NOMO-1 (cell line): ENCODE measurements around the gene GK.
A peak's percentile ranks its signal among the peaks of the same experiment; 100 is the strongest.
"Not testable (repeated sequence)": the region's sequence is repeated elsewhere in the genome, so short reads cannot be mapped to it uniquely, and the experiment has no call there.

ENCODE experiments used
- DNase-seq, 2 experiments: peaks; one replicate each; lab custom pipeline; 2025; ENCODE audit not compliant: unreplicated experiment in 2 of 2; lab: John Stamatoyannopoulos, UW

Gene GK

GRCh38 chrX:30653415-30654131 lies at the start of gene GK:
Gene GK, plus strand, starts transcription at chrX:30653423. Its CDS starts 115 bp downstream, at chrX:30653538.
- DNase-seq: no peak

GRCh38 chrX:30607155-30607554 lies 46.1 kb upstream of the GK start:
- DNase-seq: no peak

- no peak for DNase-seq
Observed at GRCh38 chrX:30610026-30610425, 43.2 kb upstream of the GK start.

DNA sequence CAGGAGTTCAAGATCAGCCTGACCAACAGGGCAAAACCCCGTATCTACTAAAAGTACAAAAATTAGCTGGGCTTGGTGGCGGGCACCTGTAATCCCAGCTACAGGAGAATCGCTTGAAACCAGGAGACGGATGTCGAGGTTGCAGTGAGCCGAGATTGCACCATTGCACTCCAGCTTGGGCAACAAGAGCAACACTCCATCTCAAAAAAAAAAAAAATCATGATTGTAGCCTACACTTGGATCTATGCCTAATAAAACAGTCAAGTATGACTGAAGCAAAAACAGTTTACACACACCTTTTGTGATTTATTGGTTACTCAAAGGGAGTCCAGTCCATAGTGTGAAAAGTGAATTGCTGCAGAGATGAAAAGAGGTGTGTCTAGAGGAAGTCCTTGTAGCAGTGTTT lies 41.0 kb upstream of the GK start:
- DNase-seq: peak in 1 of 2 experiments; percentile 58

- DNase-seq: peak; percentile 73 to 99
Observed at GRCh38 chrX:30613721-30614120, 39.5 kb upstream of the GK start.

- DNase-seq: no peak
Observed at GRCh38 chrX:30615229-30615628, 38.0 kb upstream of the GK start.

GRCh38 chrX:30618160-30618765 lies 35.0 kb upstream of the GK start:
- peak; percentile 53 to 55 for DNase-seq

DNA sequence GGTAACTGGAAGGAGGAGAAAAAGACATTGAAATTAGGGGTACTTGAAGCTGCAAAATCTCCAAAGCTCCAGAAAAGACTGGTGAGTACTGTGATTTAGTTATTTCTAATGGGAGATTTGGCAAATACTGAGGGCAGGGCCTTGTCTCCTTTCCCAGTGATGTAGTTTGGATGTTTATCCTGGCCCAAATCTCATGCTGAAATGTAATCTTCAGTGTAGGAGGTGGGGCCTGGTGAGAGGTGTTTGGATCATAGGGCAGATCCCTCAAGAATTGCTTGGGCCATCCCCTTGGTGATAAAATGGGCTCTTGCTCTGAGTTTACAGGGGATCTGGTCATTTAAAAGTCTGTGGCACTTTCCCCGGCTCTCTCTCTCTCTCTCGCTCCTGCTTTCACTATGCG lies 33.1 kb upstream of the GK start:
- DNase-seq: no peak

DNA sequence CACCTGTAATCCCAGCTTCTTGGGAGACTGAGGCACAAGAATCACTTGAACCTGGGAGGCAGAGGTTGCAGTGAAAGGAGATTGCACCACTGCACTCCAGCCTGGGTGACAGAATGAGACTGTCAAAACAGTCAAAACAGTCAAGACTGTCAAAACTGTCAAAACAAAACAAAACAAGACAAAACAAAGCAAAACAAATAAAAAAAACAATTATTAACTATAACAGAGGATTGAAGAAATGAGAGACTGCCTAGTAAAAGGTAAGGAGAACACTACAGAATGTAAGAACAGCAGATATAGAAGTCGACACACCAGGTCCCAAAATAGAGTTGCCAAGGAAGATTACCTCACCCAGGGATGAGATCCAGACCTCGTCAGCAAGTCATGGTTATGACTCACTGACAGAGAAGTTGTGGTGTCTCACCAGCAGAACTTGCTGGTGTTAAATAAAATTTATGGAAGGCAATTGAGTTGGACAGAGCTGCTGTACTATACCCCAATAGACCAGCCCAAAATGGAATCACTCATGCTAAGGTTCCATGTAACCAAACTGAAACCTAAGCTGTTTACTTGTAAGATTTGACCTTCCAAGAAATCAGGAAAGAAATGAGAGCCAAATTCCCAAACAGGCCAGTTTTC lies 32.1 kb upstream of the GK start:
- DNase-seq: peak; percentile 60 to 89

- DNase-seq: no peak
Observed at GRCh38 chrX:30622361-30622760, 30.9 kb upstream of the GK start.

DNA sequence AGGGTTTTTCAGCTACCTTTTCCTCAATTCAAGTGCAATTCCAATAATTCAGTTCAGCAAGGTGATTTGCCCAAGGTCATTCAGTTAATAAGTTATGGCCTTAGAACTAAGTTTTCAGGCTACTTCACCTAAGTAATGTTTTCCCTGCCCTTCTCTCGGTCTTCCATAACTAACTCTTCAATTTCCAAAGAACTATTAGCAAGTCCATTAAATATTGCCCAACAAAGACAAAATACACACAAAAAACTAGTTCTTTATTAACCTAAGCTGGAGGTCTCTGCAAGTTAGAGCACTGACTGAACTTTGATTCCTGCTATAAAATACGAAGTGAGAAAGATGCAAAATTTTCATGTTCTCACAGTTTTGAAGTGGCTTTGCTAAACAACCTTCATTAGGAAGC lies 26.8 kb upstream of the GK start:
- no peak for DNase-seq

DNA sequence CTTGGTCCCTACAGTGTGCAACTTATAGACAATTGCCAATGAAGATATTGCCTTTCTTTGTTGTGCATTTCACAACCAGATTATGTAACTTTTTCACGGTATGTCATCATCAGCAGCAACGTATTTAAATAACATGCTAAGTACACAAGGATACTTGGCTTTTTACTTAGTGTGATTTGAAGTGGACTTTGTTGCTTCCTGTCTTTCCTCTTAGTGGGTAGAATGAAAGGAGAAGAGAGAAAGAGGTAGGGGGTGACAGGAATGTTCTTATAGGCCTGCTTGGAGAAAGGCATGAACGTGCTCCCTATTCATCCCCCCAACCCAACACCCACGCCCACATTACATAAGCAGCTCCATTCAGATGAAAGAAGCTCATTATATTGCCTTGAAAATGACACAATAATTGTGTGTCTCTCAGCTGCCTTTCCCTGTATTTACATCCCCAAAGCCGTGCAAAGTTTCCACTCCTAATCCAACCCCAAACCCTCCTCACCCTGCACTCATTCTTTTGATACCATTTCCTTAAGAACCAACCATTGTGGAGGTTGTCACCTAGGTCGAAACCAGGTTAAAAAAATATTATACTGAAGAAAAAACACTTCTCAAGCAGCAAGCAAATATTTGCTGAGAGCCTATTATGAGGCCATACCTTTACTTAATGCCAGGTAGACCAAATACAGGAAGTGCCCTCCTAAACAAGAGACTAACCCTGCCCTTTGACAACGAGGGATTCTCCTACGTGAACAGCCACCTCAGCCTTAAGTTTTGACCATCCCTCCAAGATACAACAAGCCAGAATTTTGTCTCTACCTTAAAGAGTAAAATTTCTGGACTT lies 25.2 kb upstream of the GK start:
- peak; percentile 41 to 77 for DNase-seq

DNA sequence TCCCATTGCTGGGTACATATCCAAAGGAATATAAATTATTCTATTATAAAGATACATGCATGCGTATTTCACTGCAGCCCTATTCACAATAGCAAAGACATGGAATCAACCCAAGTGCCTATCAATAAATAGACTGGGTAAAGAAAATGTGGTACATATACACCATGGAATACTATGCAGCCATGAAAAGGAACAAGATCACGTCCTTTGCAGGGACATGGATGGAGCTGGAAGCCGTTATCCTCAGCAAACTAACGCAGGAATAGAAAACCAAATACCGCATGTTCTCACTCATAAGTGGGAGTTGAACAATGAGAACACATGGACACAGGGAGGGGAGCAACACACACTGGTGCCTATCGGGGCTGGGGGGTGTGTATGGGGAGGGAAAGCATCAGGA lies 19.2 kb upstream of the GK start:
- DNase-seq: not testable (repeated sequence)

DNA sequence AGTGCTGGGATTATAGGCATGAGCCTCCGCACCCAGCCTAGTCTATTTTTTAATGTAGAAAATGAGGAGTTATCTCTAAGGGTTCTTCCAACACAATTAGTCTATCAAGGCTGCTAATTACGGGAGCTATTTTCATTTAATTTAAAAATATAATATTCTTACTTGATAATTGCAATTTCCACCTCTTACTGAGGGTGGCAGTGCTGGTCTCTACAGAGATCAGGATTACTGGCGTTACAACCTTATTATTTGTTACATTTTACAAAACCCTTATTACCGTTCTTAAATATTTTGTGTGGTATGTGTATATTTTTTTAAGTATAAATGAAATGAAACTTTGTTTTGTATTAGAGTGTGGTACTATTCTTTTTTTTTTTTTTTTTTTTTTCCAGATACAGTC lies 17.6 kb upstream of the GK start:
- no peak for DNase-seq

DNA sequence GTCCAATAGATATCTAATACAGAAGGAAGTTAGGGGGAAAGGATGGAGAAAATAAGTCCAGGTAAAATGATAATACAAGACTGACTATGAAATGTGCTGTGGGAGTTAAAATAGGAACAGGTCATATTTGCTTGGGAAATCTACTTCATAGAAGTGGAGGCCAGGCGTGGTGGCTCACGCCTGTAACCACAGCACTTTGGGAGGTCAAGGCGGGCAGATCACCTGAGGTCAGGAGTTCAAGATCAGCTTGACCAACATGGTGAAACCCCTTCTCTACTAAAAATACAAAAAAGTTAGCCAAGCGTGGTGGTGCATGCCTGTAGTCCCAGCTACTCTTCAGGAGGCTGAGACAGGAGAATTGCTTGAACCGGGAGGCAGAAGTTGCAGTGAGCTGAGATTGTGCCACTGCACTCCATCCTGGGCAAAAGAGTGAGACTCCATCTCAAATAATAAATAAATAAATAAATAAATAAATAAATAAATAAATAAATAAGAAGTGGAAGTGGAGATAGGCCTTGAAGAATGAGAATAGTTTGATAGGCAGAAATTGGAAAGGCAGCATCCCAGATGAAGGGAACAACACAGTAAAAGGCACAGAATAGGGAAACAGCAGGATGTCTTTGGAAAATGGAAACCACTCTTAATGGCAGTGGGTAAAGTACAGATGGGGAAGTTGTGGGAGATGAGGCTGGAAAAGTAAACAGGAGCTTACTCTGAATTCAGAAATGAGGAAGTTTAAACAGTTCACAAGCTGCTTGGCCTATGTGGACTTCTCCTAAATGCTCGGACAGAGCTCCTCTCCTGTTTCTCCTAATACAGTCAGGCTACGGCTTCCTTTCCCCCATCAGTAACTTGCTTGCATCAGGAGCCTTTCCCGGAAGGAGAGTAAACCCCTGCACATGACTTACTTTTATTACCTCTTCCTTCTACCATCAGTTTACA lies 15.1 kb upstream of the GK start:
- peak; percentile 49 to 83 for DNase-seq

DNA sequence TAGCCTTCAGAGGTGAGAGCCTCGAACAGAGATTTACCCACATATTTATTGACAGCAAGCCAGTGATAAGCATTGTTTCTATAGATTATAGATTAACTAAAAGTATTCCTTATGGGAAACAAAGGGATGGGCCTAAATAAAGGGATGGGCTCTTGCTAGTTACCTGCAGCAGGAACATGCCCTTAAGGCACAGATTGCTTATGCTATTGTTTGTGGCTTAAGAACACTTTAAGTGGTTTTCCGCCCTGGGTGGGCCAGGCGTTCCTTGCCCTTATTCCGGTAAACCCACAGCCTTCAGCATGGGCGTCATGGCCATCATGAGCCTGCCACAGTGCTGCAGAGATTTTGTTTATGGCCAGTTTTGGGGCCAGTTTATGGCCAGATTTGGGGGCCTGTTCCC lies 13.5 kb upstream of the GK start:
- not testable (repeated sequence) for DNase-seq

DNA sequence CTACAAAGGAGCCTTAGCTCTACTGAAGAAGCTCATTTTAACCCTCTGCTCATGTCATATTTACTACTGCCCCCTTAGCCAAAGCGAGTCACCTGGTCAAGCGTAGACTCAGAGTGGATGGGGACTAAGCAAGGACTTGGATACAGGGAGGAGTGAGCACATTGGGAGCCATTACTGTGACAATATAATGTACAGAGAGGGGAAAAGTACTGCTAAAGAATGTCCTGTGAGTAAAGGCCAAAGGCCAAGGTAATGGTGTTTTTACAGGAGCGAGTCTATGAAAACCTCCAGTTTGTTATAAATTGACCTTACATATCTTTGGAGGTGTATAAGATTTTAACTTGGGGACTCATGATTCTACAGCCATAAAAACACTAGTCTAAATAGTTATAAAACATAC lies 10.6 kb upstream of the GK start:
- no peak for DNase-seq

DNA sequence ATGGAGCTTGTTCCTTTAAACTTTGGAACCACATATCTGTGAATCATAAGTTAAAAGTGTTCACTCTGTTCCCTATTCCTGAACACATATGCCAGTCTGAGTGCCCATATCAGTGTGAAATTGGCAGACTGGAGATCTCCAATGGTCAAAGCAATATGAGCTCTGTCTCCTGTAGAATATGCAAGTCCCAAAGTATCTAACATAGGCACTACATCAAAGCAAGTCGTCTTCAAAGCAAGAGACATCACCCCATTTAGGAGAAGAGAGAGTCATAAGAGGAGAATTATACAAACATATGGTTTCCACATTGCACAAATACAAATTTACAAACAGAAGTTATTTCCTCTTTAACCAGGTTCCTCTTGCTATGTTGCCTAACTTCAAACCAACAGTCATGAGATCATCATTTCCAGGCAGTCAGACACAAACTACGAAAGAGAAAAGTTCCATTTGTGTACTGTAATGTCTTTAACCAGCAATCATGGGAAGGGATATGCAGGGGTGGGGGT lies 9.9 kb upstream of the GK start:
- DNase-seq: peak; percentile 46 to 96

DNA sequence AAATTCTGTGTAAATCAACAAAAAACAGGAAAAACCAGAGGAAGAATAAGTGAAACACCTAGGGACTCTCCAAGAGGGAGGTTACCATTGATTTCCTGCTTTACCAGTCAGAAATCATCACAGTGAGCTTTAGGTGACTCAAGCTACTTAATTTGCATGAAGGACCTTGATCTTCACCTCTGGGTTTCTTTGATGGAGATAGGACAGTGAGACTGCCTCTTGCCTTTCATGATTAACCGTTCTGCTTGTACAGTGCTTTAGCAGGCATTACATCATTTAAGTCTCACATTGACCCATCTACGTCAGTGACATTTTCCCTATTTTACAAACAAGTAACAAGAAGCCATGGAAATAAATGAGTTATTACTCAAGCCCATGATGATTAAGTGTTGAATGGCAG lies 3.4 kb upstream of the GK start:
- no peak for DNase-seq
